ENCODE results near the gene QSOX1. TPM values are rescaled to one million over a fixed set of nuclear protein-coding genes. Genes with fewer than 3 reads are reported as not detected.

Gene QSOX1
- total and polyA plus RNA-seq, 9 of the 15 experiments (the other 6 are each of a cell fraction or from before 2014, with no cell fraction given), result 4.0 to 53.1 (median 15.0) TPM

- TF ChIP-seq BRF2 (IDR thresholded peaks at IDR 0.05; ENCODE audit: borderline replicate concordance, insufficient read depth, insufficient read length) (no peak), BHLHE40 (IDR thresholded peaks at IDR 0.05; ENCODE audit: low read length) (no peak), ZBTB12 (CRISPR knock-in tag; IDR thresholded peaks at IDR 0.05) (no peak), ZNF282 (CRISPR knock-in tag; IDR thresholded peaks at IDR 0.05) (0 out of 2 replicates have a peak, but pooled peaks have one; percentile 9), KHSRP (IDR thresholded peaks at IDR 0.05) (no peak), HNRNPUL1 (IDR thresholded peaks at IDR 0.05; ENCODE audit: low read length) (no peak), KAT7 (CRISPR knock-in tag; IDR thresholded peaks at IDR 0.05; ENCODE audit: borderline replicate concordance) (0 out of 2 replicates have a peak, but pooled peaks have one; percentile 64), ZNF12 (CRISPR knock-in tag; IDR thresholded peaks at IDR 0.05) (no peak; the same call in 1 of the 2 replicates), NR2C2 (CRISPR knock-in tag; IDR thresholded peaks at IDR 0.05) (0 out of 2 replicates have a peak, but pooled peaks have one; percentile 2), NR2C2 (tag; IDR thresholded peaks at IDR 0.05) (no peak), ZBTB40 (IDR thresholded peaks at IDR 0.05) (peak; percentile 60; the same call in 1 of the 2 replicates), ZBTB40 (CRISPR knock-in tag; IDR thresholded peaks at IDR 0.05) (no peak), ZNF143 (CRISPR knock-in tag; IDR thresholded peaks at IDR 0.05) (no peak), TSHZ1 (CRISPR knock-in tag; IDR thresholded peaks at IDR 0.05) (no peak)
These were observed 563 bp downstream of the QSOX1 start (continued) for GRCh38 chr1:180155182-180155682.

Measured in K562 (cell line).